ENCODE results near the gene GATAD2B. TPM values are rescaled to one million over a fixed set of nuclear protein-coding genes. Genes with fewer than 3 reads are reported as not detected.

The GATAD2B gene
- polyA plus RNA-seq, 2 of the 4 experiments (the other 2 are of a cell fraction), result 4.9 to 8.2 TPM

DNA sequence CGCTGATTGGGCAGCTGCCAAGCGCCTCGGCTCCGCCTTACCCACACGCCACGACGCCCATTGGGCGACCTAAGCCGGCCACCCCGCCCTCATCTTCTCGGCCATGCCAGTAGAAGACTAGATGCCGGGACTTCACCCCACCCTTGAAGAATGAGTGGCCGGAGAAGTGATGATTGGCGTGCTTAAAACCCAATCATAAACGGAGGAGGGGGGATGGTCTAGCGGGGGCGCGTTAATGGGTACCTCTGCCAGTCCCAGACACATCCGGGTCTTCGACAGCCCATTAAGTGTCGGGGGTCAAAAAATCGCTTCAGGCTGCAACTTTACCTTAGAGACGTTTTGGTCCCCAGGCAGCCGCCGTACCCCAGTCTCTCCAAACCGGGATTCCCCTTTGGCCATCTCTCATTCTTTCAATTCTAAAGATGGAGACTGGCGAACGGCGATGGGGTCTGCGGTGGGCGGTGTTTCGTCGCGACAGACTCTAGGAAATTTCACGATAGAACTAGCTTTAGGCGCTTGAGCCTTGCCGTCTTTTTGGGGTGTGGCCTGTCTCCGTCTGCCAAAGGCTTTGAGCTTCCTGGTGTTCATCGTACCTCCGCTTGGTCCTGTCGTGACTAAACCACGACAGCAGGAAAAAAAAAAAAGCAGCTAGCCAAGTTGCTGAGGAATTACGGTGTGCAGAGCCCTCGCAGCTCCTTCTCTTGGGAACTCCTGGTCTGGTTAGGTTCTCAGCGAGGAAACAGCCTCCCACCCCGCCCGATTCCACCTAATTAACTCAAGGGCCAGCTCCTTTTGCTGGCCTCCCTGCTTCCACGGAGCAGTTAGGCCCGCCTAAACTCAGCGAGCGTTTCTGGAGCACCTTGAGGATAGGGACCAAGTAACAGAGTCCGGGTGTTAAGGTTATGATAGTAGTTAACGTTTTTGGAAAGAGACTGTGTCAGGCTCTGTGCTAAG is at the start of gene GATAD2B (continued):
- TF ChIP-seq SMC3 (IDR thresholded peaks at IDR 0.05) (no peak), MAFK (IDR thresholded peaks at IDR 0.05; ENCODE audit: partially characterized antibody) (no peak), RFX5 (IDR thresholded peaks at IDR 0.05) (no peak), JUNB (IDR thresholded peaks at IDR 0.05) (no peak), ZSCAN20 (CRISPR knock-in tag; IDR thresholded peaks at IDR 0.05) (no peak), ZNF302 (CRISPR knock-in tag; IDR thresholded peaks at IDR 0.05) (no peak), HOXA7 (CRISPR knock-in tag; IDR thresholded peaks at IDR 0.05) (no peak), GATA3 (IDR thresholded peaks at IDR 0.05; ENCODE audit: borderline replicate concordance) (peak; percentile 31; the same call in 1 of the 2 replicates)

DNA sequence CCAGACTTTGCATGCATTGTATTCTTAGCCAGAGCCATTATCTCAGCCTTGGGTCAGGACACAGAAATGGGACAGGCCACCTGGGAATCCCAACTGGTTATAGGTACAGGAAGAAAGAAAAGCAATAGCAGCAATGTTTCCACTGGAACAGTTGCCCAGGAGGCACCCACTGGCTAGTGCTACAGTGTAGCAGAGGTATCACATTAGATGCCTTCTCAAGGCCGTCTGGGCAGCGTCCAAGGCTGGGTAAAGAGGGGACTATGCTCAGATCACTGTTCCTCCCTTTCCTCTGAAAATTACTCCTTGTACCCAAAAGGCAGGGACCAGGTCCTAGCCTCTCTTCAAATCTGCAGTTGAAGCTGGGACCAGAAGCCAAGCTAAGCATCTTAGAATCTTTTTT is 47.6 kb upstream of the GATAD2B start:
- Histone ChIP-seq H3K4me1 (peaks cover 12% of the 10 kb centered on the region), H3K9me3 (no peaks in the 10 kb centered on the region), H3K4me2 (no peak overlapping the region), H3K27ac (no peak overlapping the region), H3K4me3 (no peak overlapping the region)
- ChIA-PET CTCF (interaction anchor here (0.7 to 1.2 kb wide), 3 partner anchors 16 to 173 kb away, joined by 4 read pairs; partner anchors contain the start of gene RAB13), POLR2A (no interaction called here)
- ATAC-seq, result no peak
- FAIRE-seq, result no peak
- WGBS (ENCODE audit: missing lambda C conversion rate), result 96% methylated on average over 2 of the region's 2 CpGs
- no peak for TF ChIP-seq MAFK (IDR thresholded peaks at IDR 0.05; ENCODE audit: partially characterized antibody)
- TF ChIP-seq CEBPB (IDR thresholded peaks at IDR 0.05), result no peak
- TF ChIP-seq MYC (IDR thresholded peaks at IDR 0.05; ENCODE audit: borderline replicate concordance, low read length), result no peak
- no peak for TF ChIP-seq RARB (CRISPR knock-in tag; IDR thresholded peaks at IDR 0.05)
- no peak for TF ChIP-seq HOXA7 (CRISPR knock-in tag; IDR thresholded peaks at IDR 0.05)
- TF ChIP-seq, protein P1, sequence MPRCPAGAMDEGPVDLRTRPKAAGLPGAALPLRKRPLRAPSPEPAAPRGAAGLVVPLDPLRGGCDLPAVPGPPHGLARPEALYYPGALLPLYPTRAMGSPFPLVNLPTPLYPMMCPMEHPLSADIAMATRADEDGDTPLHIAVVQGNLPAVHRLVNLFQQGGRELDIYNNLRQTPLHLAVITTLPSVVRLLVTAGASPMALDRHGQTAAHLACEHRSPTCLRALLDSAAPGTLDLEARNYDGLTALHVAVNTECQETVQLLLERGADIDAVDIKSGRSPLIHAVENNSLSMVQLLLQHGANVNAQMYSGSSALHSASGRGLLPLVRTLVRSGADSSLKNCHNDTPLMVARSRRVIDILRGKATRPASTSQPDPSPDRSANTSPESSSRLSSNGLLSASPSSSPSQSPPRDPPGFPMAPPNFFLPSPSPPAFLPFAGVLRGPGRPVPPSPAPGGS (IDR thresholded peaks at IDR 0.05), result no peak
- TF ChIP-seq EHF (CRISPR knock-in tag; IDR thresholded peaks at IDR 0.05), result no peak
- no peak for DNase-seq (ENCODE audit: low read depth in 1 of 2, low spot score in 1 of 2)

DNA sequence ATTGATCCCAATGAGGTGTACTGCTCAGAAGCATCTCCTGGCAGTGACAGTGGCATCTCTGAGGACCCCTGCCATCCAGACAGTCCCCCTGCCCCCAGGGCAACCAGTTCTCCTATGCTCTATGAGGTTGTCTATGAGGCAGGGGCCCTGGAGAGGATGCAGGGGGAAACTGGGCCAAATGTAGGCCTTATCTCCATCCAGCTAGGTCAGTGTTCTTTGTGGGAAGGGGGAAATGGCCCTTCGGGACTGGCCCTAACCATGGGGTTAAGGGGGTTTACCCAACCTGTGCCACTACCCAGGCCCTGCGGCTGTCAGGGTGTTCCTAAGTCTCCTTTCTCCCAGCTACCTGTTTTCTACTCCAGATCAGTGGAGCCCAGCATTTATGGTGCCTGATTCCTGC is 46.2 kb upstream of the GATAD2B start:
- CTCF ChIA-PET, result interaction anchor here (0.7 to 4.7 kb wide), 6 partner anchors 9 to 578 kb away, joined by 3 to 52 read pairs (median 8); partner anchors contain the start of genes DENND4B, JTB and RAB13

More for the DNA sequence above, 46.2 kb upstream of the GATAD2B start:
- FAIRE-seq (no peak), DNase-seq (ENCODE audit: low read depth in 1 of 2, low spot score in 1 of 2) (no peak), ATAC-seq (no peak)
- Histone ChIP-seq H3K4me2 (peak overlapping the region; percentile 99; the same call in 1 of the 3 replicates), H3K4me3 (no peak overlapping the region), H3K27ac (no peak overlapping the region; a peak in 1 of 6 replicates), H3K9me3 (no peaks in the 10 kb centered on the region), H3K4me1 (peaks cover 17% of the 10 kb centered on the region)
- TF ChIP-seq CTCF (IDR thresholded peaks at IDR 0.05) (no peak), RARB (CRISPR knock-in tag; IDR thresholded peaks at IDR 0.05) (no peak), SMC3 (IDR thresholded peaks at IDR 0.05) (no peak), CBX2 (IDR thresholded peaks at IDR 0.05; ENCODE audit: borderline replicate concordance, low read depth) (no peak), RCOR1 (IDR thresholded peaks at IDR 0.05; ENCODE audit: low read depth, low read length) (no peak), FOSB (CRISPR knock-in tag; IDR thresholded peaks at IDR 0.05) (no peak), HES2 (IDR thresholded peaks at IDR 0.05) (no peak), ESRRA (IDR thresholded peaks at IDR 0.05; ENCODE audit: borderline replicate concordance, low read length) (no peak), POLR2AphosphoS2 (conservative IDR thresholded peaks at IDR 0.05; ENCODE audit: low read length) (no peak), FOXS1 (CRISPR knock-in tag; IDR thresholded peaks at IDR 0.05) (no peak), RAD21 (conservative IDR thresholded peaks at IDR 0.05 in 1 of 2, IDR thresholded peaks at IDR 0.05 in 1 of 2) (no peak), EHMT2 (IDR thresholded peaks at IDR 0.05; ENCODE audit: low read depth) (no peak), HEYL (CRISPR knock-in tag; IDR thresholded peaks at IDR 0.05) (no peak), TP53 (CRISPR knock-in tag; IDR thresholded peaks at IDR 0.05) (no peak), JUN (IDR thresholded peaks at IDR 0.05) (no peak), MYC (IDR thresholded peaks at IDR 0.05; ENCODE audit: borderline replicate concordance, low read length) (no peak), TFCP2L1 (CRISPR knock-in tag; IDR thresholded peaks at IDR 0.05) (no peak)
- TF ChIP-seq, protein P2, sequence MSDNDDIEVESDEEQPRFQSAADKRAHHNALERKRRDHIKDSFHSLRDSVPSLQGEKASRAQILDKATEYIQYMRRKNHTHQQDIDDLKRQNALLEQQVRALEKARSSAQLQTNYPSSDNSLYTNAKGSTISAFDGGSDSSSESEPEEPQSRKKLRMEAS (IDR thresholded peaks at IDR 0.05), result no peak
- TF ChIP-seq, protein P3, sequence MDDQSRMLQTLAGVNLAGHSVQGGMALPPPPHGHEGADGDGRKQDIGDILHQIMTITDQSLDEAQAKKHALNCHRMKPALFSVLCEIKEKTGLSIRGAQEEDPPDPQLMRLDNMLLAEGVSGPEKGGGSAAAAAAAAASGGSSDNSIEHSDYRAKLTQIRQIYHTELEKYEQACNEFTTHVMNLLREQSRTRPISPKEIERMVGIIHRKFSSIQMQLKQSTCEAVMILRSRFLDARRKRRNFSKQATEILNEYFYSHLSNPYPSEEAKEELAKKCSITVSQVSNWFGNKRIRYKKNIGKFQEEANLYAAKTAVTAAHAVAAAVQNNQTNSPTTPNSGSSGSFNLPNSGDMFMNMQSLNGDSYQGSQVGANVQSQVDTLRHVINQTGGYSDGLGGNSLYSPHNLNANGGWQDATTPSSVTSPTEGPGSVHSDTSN (IDR thresholded peaks at IDR 0.05), result no peak
- TF ChIP-seq, protein P1 (IDR thresholded peaks at IDR 0.05), result no peak
- WGBS (ENCODE audit: missing lambda C conversion rate), result 100% methylated on average over 2 of the region's 2 CpGs
- POLR2A ChIA-PET, result interaction anchor here (3.4 to 4.2 kb wide), 2 partner anchors 8 to 22 kb away, joined by 40 to 78 read pairs; partner anchors contain the start of genes JTB and RPS27
